HG03460 (cell line): ENCODE results near the gene CCL23.
"Not testable (repeated sequence)": the region's sequence is repeated elsewhere in the genome, so short reads cannot be mapped to it uniquely, and the experiment has no call there.

Experiments
- ATAC-seq: cut with Tn5 transposase; IDR thresholded peaks from one replicate; pipeline ENCODE4 v1.9.1; 2021; ENCODE audit not compliant: unreplicated experiment

The CCL23 gene, protein sequence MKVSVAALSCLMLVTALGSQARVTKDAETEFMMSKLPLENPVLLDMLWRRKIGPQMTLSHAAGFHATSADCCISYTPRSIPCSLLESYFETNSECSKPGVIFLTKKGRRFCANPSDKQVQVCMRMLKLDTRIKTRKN

GRCh38 chr17:36017799-36018198 is at the start of gene CCL23:
Gene CCL23 (minus strand): TSS chr17:36017972. CDS start chr17:36017897, 75 bp downstream.
- no peak for ATAC-seq

GRCh38 chr17:36066365-36066985 is 48.7 kb upstream of the CCL23 start:
- ATAC-seq = no peak

DNA sequence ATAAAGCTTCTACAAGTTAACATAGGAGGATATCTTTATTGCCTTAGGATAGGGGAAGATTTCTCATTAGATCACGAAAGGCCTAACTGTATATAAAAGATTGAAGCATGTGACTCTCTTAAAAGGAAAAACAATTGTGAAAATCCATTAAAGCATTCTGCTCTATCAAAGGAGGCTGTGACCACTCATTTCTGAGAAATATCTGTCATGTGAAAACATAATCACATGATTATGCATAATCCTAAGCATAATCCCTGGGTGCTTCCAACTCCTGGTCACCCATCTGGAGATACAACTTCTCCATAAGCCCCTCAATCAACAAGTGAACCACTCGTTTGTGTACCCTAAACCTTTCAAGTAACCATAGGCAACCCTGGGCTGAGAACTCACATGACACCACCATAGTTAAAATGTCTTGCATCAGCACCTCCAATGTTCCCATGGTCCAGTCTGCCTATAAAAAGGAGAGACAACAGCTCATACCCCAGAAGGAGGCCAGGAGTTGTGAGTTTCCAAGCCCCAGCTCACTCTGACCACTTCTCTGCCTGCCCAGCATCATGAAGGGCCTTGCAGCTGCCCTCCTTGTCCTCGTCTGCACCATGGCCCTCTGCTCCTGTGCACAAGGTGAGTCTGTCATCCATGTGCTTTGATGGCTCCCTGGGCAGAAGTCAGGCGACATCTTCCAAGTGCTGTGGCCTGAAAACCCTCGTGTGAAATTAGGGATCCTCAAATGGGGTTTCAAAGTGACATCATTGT is 46.2 kb upstream of the CCL23 start, which contains the start of gene CCL18:
TSS of gene CCL18 (plus strand) at position 487 of the 756 bp plus-strand sequence. CDS start at position 558, 71 bp downstream.
- no peak for ATAC-seq

DNA sequence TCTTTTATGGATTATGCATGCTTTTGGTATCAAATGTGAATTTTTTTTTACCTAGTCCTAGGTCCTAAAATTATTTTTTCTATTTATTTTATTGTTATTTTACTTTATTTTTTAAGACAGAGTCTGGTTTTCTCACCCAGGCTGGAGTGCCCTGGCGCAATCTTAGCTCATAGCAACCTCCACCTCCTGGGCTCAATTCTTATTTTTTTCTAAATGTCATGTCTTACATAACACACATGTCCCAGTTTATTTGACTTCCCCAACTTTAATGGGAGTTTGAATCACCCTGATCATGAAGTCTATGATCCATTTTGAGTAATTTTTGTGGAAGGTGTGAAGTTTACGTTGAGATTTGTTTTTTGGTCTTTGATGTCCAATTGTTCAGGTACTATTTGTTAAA is 43.0 kb upstream of the CCL23 start:
- no peak for ATAC-seq

DNA sequence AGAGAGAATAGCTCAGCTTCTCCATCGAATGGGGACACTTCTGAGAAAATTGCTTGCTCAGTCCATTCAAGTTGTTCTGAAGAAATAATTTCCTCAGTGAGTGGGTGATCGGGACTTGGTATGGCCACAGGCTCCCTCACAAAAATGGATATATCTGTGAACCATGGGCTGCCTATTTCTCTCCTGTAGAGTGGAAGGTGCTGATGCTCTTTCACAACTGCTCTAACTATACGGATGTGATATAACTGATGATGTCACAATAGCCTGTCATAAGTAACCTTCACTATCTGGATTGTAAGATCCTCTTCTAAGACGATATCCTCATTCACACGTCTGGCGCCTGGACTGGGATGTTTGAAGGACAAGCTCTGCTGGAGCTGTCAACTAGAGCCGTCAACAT is 41.6 kb upstream of the CCL23 start:
- no peak for ATAC-seq

DNA sequence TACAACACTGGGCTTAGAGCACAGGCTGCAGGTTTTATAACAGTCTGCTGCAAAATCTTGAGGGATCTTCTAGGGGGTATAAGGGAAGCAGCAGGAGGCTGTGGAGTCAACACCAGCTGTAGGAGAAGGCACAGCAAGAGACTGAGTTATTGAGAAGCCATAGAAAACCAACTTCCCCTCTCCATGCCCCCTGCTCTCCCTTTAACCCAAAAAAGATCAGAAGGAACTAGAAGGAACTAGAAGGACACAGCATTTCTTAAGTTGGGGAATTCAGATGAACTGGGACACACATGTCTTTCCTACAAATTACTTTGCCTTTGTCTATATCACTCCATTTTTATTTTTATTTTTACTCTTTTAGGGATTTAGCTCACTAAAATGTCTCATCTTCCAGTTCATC is 40.1 kb upstream of the CCL23 start:
- ATAC-seq = no peak

DNA sequence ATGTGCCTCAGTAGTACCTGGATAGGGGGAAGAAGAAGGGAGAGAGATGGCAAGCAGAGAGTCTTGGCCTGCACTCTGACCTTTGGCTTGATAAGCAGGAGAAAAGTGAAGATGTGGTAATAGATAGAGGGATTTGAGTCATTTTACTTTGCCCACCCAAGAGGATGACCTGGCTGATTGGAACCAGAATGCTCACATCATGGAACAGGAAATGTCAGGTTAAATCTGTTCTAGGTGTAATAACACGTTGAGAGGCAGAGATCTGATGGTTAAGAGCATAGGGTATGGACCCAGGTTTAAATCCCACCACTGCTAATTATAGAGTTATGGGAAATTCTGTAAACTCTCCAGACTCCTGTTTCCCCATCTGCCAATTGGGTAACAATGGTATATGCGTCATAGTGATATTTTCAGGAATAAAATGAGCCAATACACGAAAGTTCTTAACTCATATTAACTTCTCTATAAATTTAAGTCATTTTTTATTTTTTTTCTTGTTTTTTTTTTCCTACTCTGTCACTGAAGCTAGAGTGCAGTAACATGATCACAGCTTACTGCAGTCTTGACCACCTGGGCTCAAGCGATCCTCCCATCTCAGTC is 38.2 kb upstream of the CCL23 start:
- no peak for ATAC-seq

DNA sequence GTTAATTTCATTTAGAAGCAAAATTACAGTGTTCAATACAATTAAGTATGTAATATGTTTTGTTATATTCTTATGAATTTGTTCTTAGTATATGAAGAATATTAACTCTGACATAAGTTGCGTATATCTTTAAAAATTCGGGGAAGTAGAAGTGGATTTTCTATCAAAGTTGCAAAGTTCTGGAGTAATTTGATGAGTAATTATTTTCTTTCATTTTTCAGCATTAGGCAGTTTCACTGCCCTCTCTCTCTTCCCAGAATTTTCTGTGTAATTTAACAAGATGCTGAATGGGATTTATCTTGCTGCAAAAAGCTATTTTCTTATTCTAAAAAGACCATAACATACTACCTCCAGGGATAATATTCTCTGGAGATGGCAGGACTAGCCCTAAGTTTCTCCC is 37.4 kb upstream of the CCL23 start:
- no peak for ATAC-seq

GRCh38 chr17:36049643-36050042 is 31.9 kb upstream of the CCL23 start:
- ATAC-seq = no peak

GRCh38 chr17:36048066-36048465 is 30.3 kb upstream of the CCL23 start:
- ATAC-seq = no peak

DNA sequence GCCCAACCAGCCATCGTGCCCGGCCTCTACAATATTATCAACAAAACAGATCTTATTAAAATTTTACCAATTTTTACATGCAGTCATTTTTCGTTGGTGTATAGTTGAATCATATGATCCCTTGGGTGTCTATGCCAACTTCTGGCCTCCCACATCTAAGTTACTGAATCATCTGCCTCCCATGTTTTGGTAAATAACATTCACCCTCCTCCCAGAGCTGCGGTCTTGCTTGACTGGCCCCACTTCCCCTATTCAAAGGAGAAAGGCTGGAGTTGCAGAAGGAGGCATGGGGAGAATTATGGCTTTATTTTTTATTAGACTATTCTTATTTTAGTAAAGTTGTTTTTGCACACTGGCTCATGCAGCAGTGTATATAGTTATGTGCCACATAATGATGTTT is 18.5 kb upstream of the CCL23 start:
- no peak for ATAC-seq

GRCh38 chr17:36034127-36034526 is 16.4 kb upstream of the CCL23 start:
- no peak for ATAC-seq

GRCh38 chr17:36030956-36031355 is 13.2 kb upstream of the CCL23 start:
- no peak for ATAC-seq

GRCh38 chr17:36027761-36028160 is 10.0 kb upstream of the CCL23 start:
- no peak for ATAC-seq

GRCh38 chr17:36024106-36024869 is 6.5 kb upstream of the CCL23 start:
- no peak for ATAC-seq

GRCh38 chr17:36019423-36019822 is 1.7 kb upstream of the CCL23 start:
- no peak for ATAC-seq

DNA sequence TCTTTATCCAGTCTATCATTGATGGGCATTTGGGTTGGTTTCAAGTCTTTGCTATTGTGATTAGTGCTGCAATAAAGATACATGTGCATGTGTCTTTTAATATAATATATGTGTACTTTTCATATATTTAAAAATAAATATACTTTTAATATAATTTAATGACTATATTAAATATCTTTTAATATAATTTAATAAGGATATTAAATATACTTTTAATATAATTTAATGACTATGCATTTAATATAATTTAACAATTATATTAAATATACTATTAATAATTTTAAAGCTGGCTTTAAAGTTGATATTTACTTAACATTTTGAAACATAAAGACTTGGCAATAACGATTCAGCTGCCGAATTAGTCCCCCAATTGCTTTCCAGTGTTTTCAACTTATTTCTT is 1.2 kb downstream of the CCL23 start:
- no peak for ATAC-seq

- ATAC-seq = not testable (repeated sequence)
Measured at GRCh38 chr17:36015895-36016294, 1.9 kb downstream of the CCL23 start.

GRCh38 chr17:36014946-36015345 is 2.8 kb downstream of the CCL23 start:
- ATAC-seq = no peak

DNA sequence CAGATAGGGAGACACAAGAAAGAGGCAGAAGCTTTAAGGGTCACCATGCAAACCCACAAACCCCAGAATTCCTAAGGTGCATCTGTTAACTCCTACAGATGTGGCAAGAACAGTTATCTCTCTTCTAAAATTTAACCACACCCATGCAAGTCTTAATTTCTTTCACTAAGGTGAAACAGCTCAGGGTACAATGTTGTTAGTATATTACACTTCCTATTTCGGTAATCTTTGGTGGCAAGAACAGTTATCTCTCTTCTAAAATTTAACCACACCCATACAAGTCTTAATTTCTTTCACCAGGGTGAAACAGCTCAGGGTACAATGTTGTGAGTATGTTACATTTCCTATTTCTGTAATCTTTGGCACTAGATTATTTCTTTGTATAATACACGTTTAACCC is 6.6 kb downstream of the CCL23 start:
- no peak for ATAC-seq

GRCh38 chr17:36008998-36009665 is 8.6 kb downstream of the CCL23 start:
- no peak for ATAC-seq
